HEK293 (cell line): ENCODE measurements around the gene SPTLC1.

Experiments
- HOXA7 ChIP-seq: sonication (generic); formaldehyde crosslinking; IDR thresholded peaks from 2 replicates; pipeline ENCODE4 v1.8.1; 2022; ENCODE audit warnings: missing genetic modification reagents, borderline replicate concordance
- REST ChIP-seq: fragments of 450-650 bp; formaldehyde crosslinking; IDR thresholded peaks from 2 replicates; pipeline ENCODE4 v1.5.1; 2016; ENCODE audit warnings: missing biosample characterization, missing genetic modification characterization
- ZBTB20 ChIP-seq: fragments of 450-650 bp; formaldehyde crosslinking; IDR thresholded peaks from 2 replicates; pipeline ENCODE4 v1.5.1; 2016; ENCODE audit warnings: missing biosample characterization, missing genetic modification characterization
- ZFP3 ChIP-seq: fragments of 450-650 bp; formaldehyde crosslinking; IDR thresholded peaks from 2 replicates; pipeline ENCODE4 v1.5.1; 2016; ENCODE audit warnings: low read depth, missing biosample characterization, missing genetic modification characterization
- ZNF404 ChIP-seq: fragments of 450-650 bp; formaldehyde crosslinking; IDR thresholded peaks from 2 replicates; pipeline ENCODE4 v1.5.1; 2017; ENCODE audit warnings: missing biosample characterization, missing genetic modification characterization
- ZNF623 ChIP-seq: fragments of 450-650 bp; formaldehyde crosslinking; IDR thresholded peaks from 2 replicates; pipeline ENCODE4 v1.5.1; 2016; ENCODE audit warnings: missing biosample characterization, missing genetic modification characterization
- ZNF704 ChIP-seq: fragments of 450-650 bp; formaldehyde crosslinking; IDR thresholded peaks from 2 replicates; pipeline ENCODE4 v1.5.1; 2016; ENCODE audit warnings: missing biosample characterization, missing genetic modification characterization
- TF ChIP-seq, protein P1 (sequence below): fragments of 450-650 bp; formaldehyde crosslinking; IDR thresholded peaks from 2 replicates; pipeline ENCODE4 v1.5.1; 2016; ENCODE audit warnings: missing biosample characterization, missing genetic modification characterization

DNA sequence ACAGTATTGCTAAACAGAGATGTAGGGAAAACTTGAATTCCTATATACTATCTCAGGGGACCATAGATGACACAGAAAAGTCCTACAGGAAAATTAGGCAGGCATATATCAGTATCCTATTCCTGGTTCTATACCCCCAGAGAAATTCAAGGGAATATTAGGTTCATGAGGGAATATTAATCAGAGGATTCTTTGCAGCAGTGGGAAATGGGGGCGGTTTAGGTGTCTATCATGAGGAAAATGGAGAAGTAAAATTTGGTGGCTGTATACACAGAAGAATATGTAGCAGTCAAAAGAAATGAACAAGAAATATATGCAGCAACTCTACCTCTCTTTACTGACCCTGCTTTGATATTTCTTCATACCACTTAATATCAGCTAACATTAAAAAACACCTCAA is 20.0 kb downstream of the SPTLC1 start:
- TF ChIP-seq ZBTB20 (tag by site-specific recombination) (no peak), ZNF404 (tag by site-specific recombination) (no peak), ZNF704 (no peak), REST (no peak), ZNF623 (tag by site-specific recombination) (no peak), HOXA7 (CRISPR knock-in tag) (no peak), ZFP3 (tag by site-specific recombination) (no peak)
- TF ChIP-seq, protein P1, sequence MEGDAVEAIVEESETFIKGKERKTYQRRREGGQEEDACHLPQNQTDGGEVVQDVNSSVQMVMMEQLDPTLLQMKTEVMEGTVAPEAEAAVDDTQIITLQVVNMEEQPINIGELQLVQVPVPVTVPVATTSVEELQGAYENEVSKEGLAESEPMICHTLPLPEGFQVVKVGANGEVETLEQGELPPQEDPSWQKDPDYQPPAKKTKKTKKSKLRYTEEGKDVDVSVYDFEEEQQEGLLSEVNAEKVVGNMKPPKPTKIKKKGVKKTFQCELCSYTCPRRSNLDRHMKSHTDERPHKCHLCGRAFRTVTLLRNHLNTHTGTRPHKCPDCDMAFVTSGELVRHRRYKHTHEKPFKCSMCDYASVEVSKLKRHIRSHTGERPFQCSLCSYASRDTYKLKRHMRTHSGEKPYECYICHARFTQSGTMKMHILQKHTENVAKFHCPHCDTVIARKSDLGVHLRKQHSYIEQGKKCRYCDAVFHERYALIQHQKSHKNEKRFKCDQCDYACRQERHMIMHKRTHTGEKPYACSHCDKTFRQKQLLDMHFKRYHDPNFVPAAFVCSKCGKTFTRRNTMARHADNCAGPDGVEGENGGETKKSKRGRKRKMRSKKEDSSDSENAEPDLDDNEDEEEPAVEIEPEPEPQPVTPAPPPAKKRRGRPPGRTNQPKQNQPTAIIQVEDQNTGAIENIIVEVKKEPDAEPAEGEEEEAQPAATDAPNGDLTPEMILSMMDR (tag by site-specific recombination) = no peak
